PFSK-1 (cell line): Measurements from ENCODE around the gene TCEAL2.

Source experiments
- POLR2AphosphoS5 ChIP-seq: IDR thresholded peaks from 2 replicates; pipeline ENCODE4 v1.6.1; 2012; ENCODE audit warnings: low read depth, mild to moderate bottlenecking, control low read depth, low read length, moderate library complexity
- TAF1 ChIP-seq: IDR thresholded peaks from 2 replicates; pipeline ENCODE4 v1.6.1; 2012; ENCODE audit warnings: low read length, control low read depth, borderline replicate concordance; ENCODE audit not compliant: insufficient read depth

GRCh38 chrX:102154900-102155805 is 29.7 kb downstream of the TCEAL2 start:
- TF ChIP-seq POLR2AphosphoS5 (no peak), TAF1 (no peak)
